ENCODE data around the gene MCL1.

DNA sequence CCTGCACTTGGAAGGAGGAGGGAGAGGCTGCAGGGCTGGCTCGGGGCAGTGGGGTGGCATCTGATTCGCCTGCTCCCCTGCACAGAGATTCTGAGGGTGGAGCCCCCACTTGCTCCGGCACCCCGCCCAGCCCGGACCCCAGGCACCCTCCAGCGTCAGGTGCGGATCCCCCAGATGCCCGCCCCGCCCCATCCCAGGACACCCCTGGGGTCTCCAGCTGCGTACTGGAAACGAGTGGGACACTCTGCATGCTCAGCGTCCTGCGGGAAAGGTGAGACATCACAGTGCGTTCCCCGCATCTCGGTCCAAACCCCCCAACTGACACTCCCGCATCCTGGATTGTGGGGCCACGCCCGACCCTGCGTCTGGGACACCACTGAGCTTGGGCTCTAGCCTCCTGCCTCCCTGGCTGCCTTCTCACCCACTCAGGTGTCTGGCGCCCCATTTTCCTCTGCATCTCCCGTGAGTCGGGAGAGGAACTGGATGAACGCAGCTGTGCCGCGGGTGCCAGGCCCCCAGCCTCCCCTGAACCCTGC lies 22.3 kb downstream of the MCL1 start:
- TF ChIP-seq, protein P1, sequence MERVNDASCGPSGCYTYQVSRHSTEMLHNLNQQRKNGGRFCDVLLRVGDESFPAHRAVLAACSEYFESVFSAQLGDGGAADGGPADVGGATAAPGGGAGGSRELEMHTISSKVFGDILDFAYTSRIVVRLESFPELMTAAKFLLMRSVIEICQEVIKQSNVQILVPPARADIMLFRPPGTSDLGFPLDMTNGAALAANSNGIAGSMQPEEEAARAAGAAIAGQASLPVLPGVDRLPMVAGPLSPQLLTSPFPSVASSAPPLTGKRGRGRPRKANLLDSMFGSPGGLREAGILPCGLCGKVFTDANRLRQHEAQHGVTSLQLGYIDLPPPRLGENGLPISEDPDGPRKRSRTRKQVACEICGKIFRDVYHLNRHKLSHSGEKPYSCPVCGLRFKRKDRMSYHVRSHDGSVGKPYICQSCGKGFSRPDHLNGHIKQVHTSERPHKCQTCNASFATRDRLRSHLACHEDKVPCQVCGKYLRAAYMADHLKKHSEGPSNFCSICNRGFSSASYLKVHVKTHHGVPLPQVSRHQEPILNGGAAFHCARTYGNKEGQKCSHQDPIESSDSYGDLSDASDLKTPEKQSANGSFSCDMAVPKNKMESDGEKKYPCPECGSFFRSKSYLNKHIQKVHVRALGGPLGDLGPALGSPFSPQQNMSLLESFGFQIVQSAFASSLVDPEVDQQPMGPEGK (CRISPR knock-in tag; IDR thresholded peaks at IDR 0.05; ENCODE audit: borderline replicate concordance) = no peak
- TF ChIP-seq, protein P2, sequence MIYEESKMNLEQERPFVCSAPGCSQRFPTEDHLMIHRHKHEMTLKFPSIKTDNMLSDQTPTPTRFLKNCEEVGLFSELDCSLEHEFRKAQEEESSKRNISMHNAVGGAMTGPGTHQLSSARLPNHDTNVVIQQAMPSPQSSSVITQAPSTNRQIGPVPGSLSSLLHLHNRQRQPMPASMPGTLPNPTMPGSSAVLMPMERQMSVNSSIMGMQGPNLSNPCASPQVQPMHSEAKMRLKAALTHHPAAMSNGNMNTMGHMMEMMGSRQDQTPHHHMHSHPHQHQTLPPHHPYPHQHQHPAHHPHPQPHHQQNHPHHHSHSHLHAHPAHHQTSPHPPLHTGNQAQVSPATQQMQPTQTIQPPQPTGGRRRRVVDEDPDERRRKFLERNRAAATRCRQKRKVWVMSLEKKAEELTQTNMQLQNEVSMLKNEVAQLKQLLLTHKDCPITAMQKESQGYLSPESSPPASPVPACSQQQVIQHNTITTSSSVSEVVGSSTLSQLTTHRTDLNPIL (CRISPR knock-in tag; IDR thresholded peaks at IDR 0.05; ENCODE audit: low read depth) = no peak
- TF ChIP-seq TCF4 (CRISPR knock-in tag; IDR thresholded peaks at IDR 0.05; ENCODE audit: borderline replicate concordance) = no peak
- no peak for TF ChIP-seq ZC3H10 (CRISPR knock-in tag; IDR thresholded peaks at IDR 0.05)
- no peak for TF ChIP-seq GLIS3 (CRISPR knock-in tag; IDR thresholded peaks at IDR 0.05)
- TF ChIP-seq ZNF565 (CRISPR knock-in tag; conservative IDR thresholded peaks at IDR 0.05; ENCODE audit: low read depth) = no peak
- TF ChIP-seq ZNF70 (CRISPR knock-in tag; IDR thresholded peaks at IDR 0.05) = no peak
- no peak for TF ChIP-seq RARB (CRISPR knock-in tag; IDR thresholded peaks at IDR 0.05)
- TF ChIP-seq, protein P3, sequence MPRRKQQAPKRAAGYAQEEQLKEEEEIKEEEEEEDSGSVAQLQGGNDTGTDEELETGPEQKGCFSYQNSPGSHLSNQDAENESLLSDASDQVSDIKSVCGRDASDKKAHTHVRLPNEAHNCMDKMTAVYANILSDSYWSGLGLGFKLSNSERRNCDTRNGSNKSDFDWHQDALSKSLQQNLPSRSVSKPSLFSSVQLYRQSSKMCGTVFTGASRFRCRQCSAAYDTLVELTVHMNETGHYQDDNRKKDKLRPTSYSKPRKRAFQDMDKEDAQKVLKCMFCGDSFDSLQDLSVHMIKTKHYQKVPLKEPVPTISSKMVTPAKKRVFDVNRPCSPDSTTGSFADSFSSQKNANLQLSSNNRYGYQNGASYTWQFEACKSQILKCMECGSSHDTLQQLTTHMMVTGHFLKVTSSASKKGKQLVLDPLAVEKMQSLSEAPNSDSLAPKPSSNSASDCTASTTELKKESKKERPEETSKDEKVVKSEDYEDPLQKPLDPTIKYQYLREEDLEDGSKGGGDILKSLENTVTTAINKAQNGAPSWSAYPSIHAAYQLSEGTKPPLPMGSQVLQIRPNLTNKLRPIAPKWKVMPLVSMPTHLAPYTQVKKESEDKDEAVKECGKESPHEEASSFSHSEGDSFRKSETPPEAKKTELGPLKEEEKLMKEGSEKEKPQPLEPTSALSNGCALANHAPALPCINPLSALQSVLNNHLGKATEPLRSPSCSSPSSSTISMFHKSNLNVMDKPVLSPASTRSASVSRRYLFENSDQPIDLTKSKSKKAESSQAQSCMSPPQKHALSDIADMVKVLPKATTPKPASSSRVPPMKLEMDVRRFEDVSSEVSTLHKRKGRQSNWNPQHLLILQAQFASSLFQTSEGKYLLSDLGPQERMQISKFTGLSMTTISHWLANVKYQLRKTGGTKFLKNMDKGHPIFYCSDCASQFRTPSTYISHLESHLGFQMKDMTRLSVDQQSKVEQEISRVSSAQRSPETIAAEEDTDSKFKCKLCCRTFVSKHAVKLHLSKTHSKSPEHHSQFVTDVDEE (CRISPR knock-in tag; IDR thresholded peaks at IDR 0.05) = no peak
- TF ChIP-seq ARNTL (CRISPR knock-in tag; IDR thresholded peaks at IDR 0.05; ENCODE audit: borderline replicate concordance, low read depth) = no peak
- TF ChIP-seq, protein P4, sequence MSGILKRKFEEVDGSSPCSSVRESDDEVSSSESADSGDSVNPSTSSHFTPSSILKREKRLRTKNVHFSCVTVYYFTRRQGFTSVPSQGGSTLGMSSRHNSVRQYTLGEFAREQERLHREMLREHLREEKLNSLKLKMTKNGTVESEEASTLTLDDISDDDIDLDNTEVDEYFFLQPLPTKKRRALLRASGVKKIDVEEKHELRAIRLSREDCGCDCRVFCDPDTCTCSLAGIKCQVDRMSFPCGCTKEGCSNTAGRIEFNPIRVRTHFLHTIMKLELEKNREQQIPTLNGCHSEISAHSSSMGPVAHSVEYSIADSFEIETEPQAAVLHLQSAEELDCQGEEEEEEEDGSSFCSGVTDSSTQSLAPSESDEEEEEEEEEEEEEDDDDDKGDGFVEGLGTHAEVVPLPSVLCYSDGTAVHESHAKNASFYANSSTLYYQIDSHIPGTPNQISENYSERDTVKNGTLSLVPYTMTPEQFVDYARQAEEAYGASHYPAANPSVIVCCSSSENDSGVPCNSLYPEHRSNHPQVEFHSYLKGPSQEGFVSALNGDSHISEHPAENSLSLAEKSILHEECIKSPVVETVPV (CRISPR knock-in tag; IDR thresholded peaks at IDR 0.05) = no peak
